Activated T-helper 17 cell treated with anti-CD3 and anti-CD28 coated beads, Interleukin-2, amount 50 U/mL, for 72 hours (primary cell): ENCODE results near the gene ARHGAP5. TPM values are rescaled to one million over a fixed set of nuclear protein-coding genes. Genes with fewer than 3 reads are reported as not detected.

ENCODE experiments used
- ATAC-seq: fragments of 150-1000 bp; cut with Tn5 transposase; replicated peaks from 2 replicates; pipeline ENCODE4 v1.10.0; 2021; ENCODE audit warnings: mild to moderate bottlenecking, moderate library complexity
- H3K27ac Mint-ChIP-seq: one replicate; pipeline ENCODE4 v1.8.0; 2022; ENCODE audit warnings: mixed read lengths
- H3K27me3 Mint-ChIP-seq: one replicate; pipeline ENCODE4 v1.8.0; 2022; ENCODE audit warnings: mixed read lengths
- H3K36me3 Mint-ChIP-seq: one replicate; pipeline ENCODE4 v1.8.0; 2022; ENCODE audit warnings: low read depth, mild to moderate bottlenecking, mixed read lengths
- H3K4me1 Mint-ChIP-seq: one replicate; pipeline ENCODE4 v1.8.0; 2022; ENCODE audit warnings: mixed read lengths
- H3K4me3 Mint-ChIP-seq: one replicate; pipeline ENCODE4 v1.8.0; 2022; ENCODE audit warnings: mild to moderate bottlenecking, mixed read lengths
- H3K9me3 Mint-ChIP-seq: one replicate; pipeline ENCODE4 v1.8.0; 2022; ENCODE audit warnings: mixed read lengths
- total RNA-seq, 2 donors: library from RNA; stranded (reverse); gene quantifications; one replicate each; pipeline ENCODE4 v1.2.3, GENCODE V29; 2022

The ARHGAP5 gene
- total RNA-seq, 2 donors from 2014 or later: 27.5 to 55.7 TPM

DNA sequence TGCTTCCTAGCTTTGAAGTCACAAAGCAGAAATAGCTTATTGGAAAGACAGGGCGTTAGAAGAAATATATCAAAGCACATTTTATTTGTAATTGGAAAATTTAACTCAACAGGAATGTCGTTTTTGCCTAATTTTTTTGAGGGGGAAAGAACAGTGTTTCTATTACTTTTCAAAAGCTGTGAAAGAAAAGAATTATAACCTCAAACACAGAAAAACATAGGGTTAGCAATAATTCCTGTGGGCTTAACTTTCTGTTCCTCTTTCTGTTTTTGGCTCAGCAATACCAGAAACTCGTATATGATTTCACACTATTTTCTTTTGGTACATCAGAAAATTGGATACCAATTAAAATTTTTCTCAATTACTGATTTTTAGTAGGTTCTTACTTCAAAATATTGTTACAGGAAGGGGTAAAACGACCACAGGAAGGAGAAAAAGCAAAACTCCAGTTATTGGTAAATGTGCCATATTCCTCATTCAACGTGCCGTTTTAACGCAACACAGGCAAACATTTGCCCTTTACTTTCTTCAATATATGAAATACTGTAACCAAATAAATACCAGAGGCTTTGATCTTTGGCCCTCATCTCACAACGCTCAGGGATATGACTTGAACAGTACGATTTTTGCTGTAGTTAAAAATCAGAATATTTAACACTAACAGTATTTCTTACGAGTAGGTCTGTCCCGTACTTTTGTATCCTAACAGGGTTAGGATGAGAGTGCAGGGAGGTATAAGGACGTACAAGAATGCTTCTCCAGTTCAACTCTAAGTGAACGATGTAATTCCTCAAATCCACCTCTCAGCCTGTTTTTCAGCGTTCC is 123.5 kb downstream of the ARHGAP5 start:
- Mint-ChIP-seq H3K36me3 (peaks cover 15% of the 10 kb centered on the region), H3K4me1 (peaks cover 31% of the 10 kb centered on the region), H3K9me3 (no peaks in the 10 kb centered on the region), H3K4me3 (peak overlapping the region; percentile 94), H3K27me3 (no peaks in the 10 kb centered on the region), H3K27ac (peak overlapping the region; percentile 100)
- no peak for ATAC-seq

DNA sequence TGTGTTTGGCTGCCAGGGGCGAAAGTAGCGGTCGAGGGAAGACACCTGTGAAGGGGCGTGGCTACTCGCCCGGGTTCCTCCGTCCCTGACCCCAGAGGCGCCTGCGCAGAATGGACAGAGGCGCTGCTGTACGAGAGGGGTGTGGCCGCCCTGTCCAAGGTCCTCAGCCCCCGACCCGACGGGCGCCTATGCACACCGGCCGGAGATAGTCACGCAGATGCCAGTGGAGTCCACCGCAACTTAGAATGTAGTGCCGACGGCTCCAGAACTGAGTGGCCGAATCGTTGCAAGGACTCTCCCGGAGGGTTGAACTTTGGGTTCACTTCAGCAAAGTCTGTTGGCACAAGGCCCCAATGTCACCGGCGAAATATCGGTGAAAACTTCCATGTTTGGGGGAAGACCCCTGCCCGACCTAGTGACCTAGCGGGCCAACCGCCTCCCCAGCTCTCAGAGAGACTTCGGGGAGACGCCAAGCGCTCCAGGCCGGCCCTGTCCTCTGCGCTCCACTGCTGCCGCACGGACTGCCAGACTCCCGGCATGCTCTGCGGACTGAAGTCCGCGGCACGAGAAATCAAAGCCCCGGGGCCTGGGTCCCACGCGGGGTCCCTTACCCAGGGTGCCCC is 124.2 kb downstream of the ARHGAP5 start:
- no peaks in the 10 kb centered on the region for H3K27me3 Mint-ChIP-seq
- ATAC-seq: peak; percentile 74
- peak overlapping the region; percentile 94 for H3K4me3 Mint-ChIP-seq
- no peaks in the 10 kb centered on the region for H3K9me3 Mint-ChIP-seq
- peaks cover 34% of the 10 kb centered on the region for H3K4me1 Mint-ChIP-seq
- H3K36me3 Mint-ChIP-seq: peaks cover 15% of the 10 kb centered on the region
- peak overlapping the region; percentile 100 for H3K27ac Mint-ChIP-seq

DNA sequence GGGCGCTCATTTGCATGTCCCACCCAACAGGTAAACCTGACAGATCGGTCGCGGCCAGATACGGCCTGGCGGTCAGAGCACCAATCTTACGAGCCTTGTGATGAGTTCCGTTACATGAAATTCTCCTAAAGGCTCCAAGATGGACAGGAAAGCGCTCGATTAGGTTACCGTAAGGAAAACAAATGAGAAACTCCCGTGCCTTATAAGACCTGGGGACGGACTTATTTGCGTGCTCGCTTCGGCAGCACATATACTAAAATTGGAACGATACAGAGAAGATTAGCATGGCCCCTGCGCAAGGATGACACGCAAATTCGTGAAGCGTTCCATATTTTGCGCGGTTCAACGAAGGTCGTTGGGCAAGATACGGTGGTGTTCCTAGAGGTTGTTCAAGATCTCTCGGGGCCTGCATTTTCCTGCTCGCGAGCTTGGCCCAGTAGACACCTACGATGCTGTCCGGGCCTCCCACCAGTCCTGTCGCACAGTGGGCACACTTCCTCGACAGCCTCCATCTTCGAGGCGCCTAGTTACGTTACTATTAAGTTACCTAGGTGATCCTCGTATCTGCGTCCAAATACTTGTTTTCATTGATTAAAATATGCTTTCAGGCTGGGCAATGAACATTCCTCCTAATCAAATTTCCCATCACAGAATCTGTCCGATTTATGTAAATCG is 124.8 kb downstream of the ARHGAP5 start, which contains the start of gene RNU6-7:
Gene RNU6-7, plus strand, starts transcription at position 230 of the 675 bp plus-strand sequence.
- ATAC-seq: no peak

DNA sequence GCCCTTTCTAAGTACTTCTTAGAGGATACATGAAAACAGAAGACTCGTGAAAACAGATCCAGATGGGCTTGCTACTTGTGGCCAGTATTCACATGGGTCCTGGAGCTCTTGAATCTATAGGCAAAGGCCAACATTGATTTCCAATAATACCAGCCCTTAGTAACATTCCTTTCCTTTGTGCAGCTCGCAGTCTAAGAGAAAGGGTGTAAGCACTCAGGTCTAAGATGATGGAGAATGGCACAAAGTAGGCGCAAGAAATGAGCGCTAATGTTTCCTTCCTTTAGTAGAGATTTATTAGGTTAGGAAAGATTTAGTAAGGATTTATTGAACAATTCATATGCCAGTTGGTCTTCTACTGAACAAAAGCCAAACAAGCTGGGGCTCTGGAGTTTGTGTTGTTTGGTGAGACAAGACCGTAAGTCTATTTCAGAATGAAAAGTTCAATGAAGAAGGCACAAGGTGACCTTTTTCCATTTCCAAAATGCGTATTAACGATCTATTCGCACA is 125.4 kb downstream of the ARHGAP5 start:
- ATAC-seq: no peak
- Mint-ChIP-seq H3K36me3 (peaks cover 15% of the 10 kb centered on the region), H3K9me3 (no peaks in the 10 kb centered on the region), H3K4me1 (peaks cover 34% of the 10 kb centered on the region), H3K27me3 (no peaks in the 10 kb centered on the region), H3K4me3 (peak overlapping the region; percentile 94), H3K27ac (peak overlapping the region; percentile 100)

More for the DNA sequence above, 124.8 kb downstream of the ARHGAP5 start, which contains the start of gene RNU6-7:
- peaks cover 34% of the 10 kb centered on the region for H3K4me1 Mint-ChIP-seq
- peak within 1 kb of the TSS; percentile 100 for H3K27ac Mint-ChIP-seq
- no peaks in the 10 kb centered on the region for H3K9me3 Mint-ChIP-seq
- peak within 1 kb of the TSS; percentile 94 for H3K4me3 Mint-ChIP-seq
- peaks cover 15% of the 10 kb centered on the region for H3K36me3 Mint-ChIP-seq
- no peaks in the 10 kb centered on the region for H3K27me3 Mint-ChIP-seq

DNA sequence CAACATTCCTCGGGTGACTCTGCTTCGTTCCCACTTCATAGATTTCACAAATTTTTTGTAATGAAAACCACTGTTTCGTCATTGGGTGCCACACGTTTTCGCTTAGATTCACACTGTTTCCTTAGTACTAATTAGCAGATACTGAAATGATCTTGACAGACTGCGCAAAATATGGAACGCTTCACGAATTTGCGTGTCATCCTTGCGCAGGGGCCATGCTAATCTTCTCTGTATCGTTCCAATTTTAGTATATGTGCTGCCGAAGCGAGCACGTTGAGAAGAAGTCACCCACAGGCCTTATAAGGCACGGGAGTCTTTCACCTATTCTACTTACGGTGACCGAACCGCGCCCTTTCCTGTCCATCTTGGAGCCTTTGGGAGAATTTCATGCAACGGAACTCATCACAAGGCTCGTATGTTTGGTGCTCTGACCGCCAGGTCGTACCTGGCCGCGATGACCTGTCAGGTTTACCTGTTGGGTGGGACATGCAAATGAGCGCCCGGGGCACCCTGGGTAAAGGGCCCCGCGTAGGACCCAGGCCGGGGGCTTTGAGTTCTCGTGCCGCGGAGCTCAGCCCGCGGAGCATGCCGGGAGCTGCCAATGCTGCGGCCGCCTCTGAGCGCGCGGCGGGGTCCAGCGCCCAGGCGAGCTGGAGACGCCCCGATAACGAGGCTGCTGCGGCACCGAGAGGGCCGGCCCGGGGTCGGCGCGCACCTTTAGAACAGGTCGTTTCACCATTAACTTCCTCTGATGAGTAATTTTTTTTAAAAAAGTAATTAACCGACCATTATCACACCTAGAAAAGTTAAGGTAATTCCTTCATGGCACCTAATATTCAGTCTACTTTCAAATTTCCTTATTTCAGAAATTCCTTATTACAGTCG is 126.1 kb downstream of the ARHGAP5 start, which contains the start of gene RNU6-8:
Gene RNU6-8, minus strand, starts transcription at position 272 of the 885 bp plus-strand sequence.
- peaks cover 34% of the 10 kb centered on the region for H3K4me1 Mint-ChIP-seq
- H3K36me3 Mint-ChIP-seq: peaks cover 15% of the 10 kb centered on the region
- H3K27me3 Mint-ChIP-seq: no peaks in the 10 kb centered on the region
- H3K4me3 Mint-ChIP-seq: peak within 1 kb of the TSS; percentile 94
- peak; percentile 81 for ATAC-seq
- H3K27ac Mint-ChIP-seq: peak within 1 kb of the TSS; percentile 100
- H3K9me3 Mint-ChIP-seq: no peaks in the 10 kb centered on the region

DNA sequence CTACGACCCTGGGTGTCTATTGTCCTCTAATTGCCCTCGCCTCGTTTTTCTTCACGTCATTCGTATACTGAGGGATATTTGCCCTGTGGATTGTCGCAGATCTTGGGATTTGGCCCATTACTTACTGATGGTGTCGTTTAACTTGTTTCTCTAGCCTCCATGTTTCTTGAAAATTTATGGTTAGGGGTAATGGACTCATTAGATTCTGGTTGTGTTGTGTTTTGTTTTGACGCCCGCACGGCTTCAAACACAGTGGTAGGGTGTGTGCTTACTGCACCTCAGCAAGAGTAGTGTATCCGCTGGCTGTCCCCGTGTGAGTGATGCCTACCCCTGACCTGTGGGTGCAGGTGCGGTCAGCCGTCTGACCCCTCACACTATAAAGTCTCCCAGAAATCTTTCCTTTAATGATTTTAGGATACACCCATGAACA is 126.8 kb downstream of the ARHGAP5 start:
- Mint-ChIP-seq H3K4me3 (peak overlapping the region; percentile 94), H3K27ac (peak overlapping the region; percentile 100), H3K36me3 (peaks cover 15% of the 10 kb centered on the region), H3K9me3 (no peaks in the 10 kb centered on the region), H3K4me1 (peaks cover 34% of the 10 kb centered on the region), H3K27me3 (no peaks in the 10 kb centered on the region)
- no peak for ATAC-seq

DNA sequence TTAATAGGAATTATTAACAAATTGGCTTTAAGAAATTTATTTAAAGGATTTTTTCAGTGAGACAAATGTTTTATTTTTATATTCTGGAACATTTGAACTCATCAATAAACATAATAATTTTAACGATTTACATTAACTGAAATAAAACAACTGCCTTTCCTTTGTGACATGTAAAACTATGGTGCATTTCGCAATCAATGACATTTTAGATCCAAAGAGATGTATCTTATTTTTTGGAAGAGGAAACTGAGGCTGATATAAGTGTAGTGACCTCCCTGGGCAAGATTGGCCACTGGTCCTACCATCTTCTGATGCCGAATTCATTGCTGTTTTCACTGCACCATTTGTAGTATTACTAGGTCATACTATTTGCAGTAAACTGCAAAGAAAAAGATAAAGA is 128.4 kb downstream of the ARHGAP5 start:
- no peak for ATAC-seq

DNA sequence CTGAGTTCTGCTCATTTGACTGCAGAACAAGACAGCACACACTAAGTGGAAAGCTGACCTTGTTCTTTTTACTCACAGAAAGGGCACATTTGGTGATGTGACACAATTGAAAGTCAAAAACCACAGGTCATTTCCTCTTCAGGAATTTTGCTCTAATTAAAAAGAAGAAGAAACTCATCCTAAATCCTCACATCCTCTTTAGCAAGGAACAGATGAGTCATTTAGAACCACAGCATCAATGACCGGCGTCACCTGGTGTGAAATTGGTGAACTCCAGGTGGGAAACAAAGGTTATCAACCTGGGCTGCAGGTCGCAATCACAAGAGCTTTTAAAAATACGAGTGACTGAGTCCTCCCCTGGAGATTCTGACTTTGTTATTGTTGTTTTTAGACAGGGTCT is 128.9 kb downstream of the ARHGAP5 start:
- ATAC-seq: no peak
- peak overlapping the region; percentile 44 for H3K27ac Mint-ChIP-seq
- peaks cover 15% of the 10 kb centered on the region for H3K36me3 Mint-ChIP-seq
- no peaks in the 10 kb centered on the region for H3K9me3 Mint-ChIP-seq
- H3K4me1 Mint-ChIP-seq: peaks cover 28% of the 10 kb centered on the region
- H3K4me3 Mint-ChIP-seq: peak overlapping the region; percentile 29
- peaks cover 3% of the 10 kb centered on the region for H3K27me3 Mint-ChIP-seq

More for the DNA sequence above, 128.4 kb downstream of the ARHGAP5 start:
- Mint-ChIP-seq H3K27me3 (peaks cover 3% of the 10 kb centered on the region), H3K4me1 (peaks cover 28% of the 10 kb centered on the region), H3K4me3 (peak overlapping the region; percentile 29), H3K27ac (no peak overlapping the region), H3K36me3 (peaks cover 15% of the 10 kb centered on the region), H3K9me3 (no peaks in the 10 kb centered on the region)

DNA sequence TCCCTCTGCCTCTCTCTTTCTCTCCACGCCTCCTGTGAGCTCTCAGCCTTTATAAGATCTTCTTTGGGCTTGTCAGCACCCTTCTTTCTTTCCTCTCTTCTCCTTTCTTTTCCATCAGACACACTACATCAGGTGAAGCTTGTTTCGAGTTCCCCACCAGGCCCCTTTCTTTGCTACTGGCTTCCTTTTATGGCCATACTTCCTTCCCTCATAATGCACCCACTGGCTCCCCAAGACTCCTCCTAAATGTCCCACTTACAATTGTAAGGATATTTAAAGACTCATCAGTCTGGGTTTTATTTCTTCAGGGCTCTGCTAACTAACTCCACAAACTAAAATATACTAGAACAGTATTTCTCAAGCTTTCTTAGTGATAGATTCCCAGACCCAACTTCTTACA is 129.4 kb downstream of the ARHGAP5 start:
- ATAC-seq: no peak
- H3K27me3 Mint-ChIP-seq: peaks cover 3% of the 10 kb centered on the region
- peaks cover 15% of the 10 kb centered on the region for H3K36me3 Mint-ChIP-seq
- H3K27ac Mint-ChIP-seq: peak overlapping the region; percentile 44
- H3K9me3 Mint-ChIP-seq: no peaks in the 10 kb centered on the region
- peak overlapping the region; percentile 5 for H3K4me3 Mint-ChIP-seq
- H3K4me1 Mint-ChIP-seq: peaks cover 28% of the 10 kb centered on the region

DNA sequence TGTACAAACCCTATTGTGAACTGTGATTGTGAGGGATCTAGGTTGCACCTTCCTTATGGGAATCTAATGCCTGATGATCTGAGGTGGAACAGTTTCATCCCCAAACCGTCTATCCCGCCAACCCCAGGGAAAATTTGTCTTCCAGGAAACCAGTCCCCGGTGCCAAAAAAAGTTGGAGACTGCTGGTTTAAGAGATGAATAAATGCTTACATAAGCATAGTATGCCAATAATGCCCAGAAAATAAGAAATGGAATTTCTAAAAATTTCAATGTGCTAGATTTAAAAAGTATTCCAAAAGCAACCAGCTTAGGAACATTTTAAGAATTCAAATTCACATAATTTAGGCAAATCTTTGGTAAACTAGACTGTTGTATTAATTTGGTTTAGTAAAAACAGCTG is 131.4 kb downstream of the ARHGAP5 start:
- peaks cover 7% of the 10 kb centered on the region for H3K36me3 Mint-ChIP-seq
- peaks cover 3% of the 10 kb centered on the region for H3K27me3 Mint-ChIP-seq
- ATAC-seq: no peak
- peaks cover 14% of the 10 kb centered on the region for H3K4me1 Mint-ChIP-seq
- H3K4me3 Mint-ChIP-seq: no peak overlapping the region
- no peak overlapping the region for H3K27ac Mint-ChIP-seq
- H3K9me3 Mint-ChIP-seq: no peaks in the 10 kb centered on the region

Other genes starting within 250 kb of the ARHGAP5 start
- not detected for gene RNU6-7, start 124.7 kb downstream of the ARHGAP5 start, total RNA-seq
- not detected for gene RNU6-8, start 126.0 kb downstream of the ARHGAP5 start, total RNA-seq